NK-92 (cell line): Measurements from ENCODE around the gene KRCC1.
"Not testable (repeated sequence)": the region's sequence is repeated elsewhere in the genome, so short reads cannot be mapped to it uniquely, and the experiment has no call there.

Source experiments
- DNase-seq: peaks from one replicate; lab custom pipeline; 2025; ENCODE audit not compliant: unreplicated experiment; lab: John Stamatoyannopoulos, UW

Gene KRCC1

GRCh38 chr2:88042476-88042875 is 13.1 kb downstream of the KRCC1 start:
- DNase-seq = no peak

DNA sequence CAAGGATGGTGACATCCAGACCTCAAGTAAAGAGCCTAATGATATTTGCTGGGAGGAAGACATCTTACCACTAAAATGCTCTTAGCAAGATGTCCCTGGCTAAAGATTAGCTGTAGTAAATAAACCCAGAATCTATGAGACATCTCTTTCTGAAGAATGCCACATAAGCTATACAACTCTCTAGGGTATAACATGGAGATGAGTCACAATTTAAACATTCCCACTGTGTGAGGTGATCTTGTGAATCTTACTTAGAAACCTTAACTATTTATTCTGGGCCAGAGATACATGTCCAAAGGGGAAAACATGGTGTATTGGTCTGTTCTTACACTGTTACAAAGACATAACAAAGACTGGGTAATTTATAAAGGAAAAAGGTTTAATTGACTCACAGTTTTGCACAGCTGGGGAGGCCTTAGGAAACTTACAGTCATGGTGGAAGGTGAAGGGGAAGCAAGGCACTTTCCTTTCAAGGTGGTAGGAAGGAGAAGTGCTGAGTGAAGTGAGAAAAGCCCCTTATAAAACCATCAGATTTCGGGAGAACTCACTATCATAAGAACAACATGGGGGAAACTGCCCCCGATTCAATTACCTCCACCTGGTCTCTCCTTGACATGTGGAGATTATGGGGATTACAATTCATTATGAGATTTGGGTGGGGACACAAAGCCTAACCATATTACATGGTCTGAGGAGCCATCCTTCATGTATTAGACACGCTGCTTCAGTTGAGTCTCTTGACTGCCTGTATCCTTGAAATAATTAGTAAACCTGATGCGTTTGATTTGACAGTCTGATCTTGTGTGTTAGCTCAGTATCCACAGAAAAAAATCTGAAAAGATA is 17.1 kb downstream of the KRCC1 start:
- no peak for DNase-seq

- no peak for DNase-seq
These were observed 19.0 kb downstream of the KRCC1 start for GRCh38 chr2:88036606-88037005.

DNA sequence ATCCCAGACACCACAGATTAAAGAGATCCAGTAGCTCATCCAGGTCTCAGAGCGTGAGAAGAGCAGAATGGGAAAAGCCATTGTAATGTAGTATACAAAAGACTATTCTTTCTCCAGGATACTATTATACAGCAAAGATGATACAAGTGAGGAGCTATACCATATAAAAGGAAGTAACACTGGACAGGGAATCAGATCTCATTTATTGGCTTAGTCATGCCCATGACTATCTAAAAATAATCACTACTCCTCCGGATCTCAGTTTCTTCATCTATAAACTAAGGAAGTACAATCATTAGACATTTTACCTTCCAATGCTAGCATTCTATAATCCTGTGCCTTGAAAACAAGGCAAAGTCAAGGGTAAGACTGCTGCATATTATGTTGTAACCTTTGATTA is 19.4 kb downstream of the KRCC1 start:
- DNase-seq = no peak

DNA sequence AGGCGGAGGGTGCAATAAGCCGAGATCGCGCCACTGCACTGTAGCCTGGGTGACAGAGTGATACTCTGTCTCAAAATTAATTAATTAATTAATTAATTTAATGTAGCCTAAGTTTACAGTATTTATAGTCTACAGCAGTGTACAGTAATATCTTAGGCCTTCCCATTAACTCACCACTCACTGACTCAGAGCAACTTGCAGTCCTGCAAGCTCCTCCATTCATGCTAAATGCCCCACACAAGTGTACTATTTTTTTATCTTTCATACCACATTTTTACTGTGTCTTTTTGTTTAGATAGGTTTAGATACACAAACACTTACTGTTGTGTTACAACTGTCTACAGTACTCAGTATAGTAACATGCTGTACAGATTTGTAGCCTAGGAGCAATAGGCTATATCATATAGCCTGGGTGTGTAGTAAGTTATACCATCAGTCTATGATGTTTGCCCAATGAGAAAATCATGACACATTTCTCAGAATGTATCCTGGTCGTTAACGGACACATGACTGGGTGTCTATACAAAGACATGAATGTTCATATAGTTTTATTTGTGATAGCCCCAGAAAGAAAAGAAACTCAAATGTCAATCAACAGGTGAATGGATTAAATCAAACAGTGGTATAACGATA is 23.4 kb downstream of the KRCC1 start:
- no peak for DNase-seq

DNA sequence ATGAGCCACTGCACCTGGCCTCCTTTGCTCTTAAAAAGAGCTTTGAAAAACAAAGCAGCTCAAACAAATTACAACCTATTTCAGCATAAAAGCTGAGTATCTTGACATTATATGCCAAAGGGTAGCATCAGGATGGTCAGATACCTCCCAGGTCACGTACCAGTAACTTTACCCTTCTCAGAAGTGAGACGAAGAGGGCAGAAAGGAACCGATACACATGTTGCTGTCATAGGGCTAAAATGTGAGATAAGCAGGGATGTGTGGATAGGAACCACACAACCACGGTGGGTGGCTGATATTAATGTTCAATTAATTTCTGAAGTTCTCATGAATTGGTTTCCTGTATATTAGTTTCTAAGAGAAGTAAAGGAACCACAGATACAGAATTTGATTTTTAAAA is 26.7 kb downstream of the KRCC1 start:
- DNase-seq = no peak

DNA sequence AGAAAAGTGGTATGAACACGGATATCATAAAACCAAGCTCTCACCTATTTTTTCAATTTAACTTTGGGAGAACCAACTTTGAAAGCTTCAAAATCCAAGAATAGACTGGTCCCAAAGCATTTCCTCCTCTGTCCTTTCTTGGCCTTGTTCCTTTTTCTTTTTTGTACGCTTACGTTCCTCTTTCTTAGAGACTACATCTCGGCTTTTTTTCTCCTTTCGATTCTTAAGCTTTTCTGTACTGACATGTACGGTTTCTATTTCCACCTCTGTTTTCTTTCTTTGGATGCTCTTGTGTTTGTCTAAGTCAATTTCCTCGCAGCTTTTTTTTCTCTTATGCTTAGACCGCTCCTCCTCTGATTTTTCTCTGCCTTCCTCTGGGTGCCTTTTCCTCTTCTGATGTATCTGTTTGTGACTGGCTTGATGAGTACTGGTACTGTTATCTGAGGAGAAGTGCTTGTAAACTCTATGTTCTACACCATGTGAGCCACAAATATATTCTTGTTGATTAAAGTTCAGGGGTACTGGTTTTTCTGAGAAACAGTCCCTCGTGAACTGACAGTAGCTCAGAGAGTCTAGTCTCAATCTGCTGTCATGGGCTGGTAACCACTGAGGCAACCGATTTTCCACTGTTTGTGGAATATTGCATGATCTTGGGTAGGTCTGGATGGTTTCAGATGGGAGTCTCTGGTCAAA is 27.7 kb downstream of the KRCC1 start:
- no peak for DNase-seq

DNA sequence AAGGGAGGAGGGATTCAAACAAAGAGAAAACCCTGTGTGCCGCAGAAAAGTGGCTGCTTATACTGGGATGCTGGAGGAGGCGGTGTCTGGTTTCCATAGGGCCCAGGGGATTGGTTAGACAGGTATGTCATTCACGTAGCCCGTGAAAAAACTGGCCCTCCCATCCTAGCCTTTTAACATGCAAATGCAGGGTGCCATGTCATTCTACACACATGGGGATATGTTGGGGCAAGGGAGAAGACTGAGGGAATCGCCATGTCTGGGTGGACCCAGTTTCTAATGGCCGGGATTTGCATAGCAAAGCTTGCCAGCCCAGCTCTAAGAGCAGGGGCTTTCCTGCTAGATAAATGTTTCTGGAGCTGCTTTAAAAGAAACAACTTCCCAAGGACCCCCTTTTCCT is 31.1 kb downstream of the KRCC1 start:
- DNase-seq = no peak

DNA sequence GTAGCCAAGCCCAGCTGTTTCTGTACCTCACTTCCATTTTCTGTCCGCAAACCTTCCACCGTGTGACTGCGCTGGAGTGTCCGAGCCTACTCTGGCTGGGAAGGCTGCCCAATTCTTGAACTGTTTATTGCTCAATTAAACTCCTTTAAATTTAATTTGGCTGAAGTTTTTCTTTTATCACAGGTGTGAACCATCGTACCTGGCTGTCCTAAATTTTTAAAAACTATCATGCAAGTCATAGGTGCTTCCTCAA is 33.0 kb downstream of the KRCC1 start:
- no peak for DNase-seq

- DNase-seq = no peak
These were observed 35.6 kb downstream of the KRCC1 start for GRCh38 chr2:88019985-88020384.

- no peak for DNase-seq
These were observed 36.7 kb downstream of the KRCC1 start for GRCh38 chr2:88018909-88019308.

DNA sequence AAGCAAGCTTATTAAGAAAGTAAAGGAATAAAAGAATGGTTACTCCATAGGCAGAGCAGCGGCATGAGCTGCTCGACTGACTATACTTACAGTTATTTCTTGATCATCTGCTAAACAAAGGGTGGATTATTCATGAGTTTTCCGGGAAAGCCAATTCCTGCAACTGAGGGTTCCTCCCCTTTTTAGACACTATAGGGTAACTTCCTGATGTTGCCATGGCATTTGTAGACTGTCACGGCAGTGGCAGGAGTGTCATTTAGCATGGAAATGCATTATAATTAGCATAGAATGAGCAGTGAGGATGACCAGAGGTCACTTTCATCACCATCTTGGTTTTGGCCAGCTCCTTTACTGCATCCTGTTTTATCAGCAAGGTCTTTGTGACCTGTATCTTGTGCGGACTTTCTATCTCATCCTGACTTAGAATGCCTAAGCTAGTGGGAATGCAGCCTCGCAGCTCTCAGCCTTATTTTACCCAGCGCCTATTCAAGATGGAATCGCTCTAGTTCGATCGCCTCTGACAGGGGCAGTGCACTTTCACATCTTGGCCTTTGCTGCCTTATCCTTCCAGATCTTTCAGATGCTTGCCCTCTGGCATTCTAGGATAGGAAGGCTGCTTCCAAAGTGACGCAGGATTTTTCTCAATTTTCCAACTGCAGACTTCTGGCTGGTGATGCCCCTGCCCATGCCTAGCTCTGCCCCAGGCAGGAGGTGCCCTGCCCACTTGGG is 37.3 kb downstream of the KRCC1 start:
- not testable (repeated sequence) for DNase-seq

DNA sequence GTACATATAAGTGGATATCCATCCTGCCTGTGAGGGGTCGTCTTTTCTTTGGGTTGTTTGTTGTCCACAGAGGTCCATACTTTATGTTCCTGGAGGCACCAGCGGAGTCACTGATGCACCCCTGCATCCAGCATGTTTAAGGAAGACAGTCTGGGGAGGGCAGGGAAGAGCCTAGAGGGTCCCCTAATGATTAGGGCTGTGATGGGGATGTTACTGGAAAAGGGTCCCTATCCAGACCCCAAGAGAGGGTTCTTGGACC is 37.9 kb downstream of the KRCC1 start:
- DNase-seq = not testable (repeated sequence)

DNA sequence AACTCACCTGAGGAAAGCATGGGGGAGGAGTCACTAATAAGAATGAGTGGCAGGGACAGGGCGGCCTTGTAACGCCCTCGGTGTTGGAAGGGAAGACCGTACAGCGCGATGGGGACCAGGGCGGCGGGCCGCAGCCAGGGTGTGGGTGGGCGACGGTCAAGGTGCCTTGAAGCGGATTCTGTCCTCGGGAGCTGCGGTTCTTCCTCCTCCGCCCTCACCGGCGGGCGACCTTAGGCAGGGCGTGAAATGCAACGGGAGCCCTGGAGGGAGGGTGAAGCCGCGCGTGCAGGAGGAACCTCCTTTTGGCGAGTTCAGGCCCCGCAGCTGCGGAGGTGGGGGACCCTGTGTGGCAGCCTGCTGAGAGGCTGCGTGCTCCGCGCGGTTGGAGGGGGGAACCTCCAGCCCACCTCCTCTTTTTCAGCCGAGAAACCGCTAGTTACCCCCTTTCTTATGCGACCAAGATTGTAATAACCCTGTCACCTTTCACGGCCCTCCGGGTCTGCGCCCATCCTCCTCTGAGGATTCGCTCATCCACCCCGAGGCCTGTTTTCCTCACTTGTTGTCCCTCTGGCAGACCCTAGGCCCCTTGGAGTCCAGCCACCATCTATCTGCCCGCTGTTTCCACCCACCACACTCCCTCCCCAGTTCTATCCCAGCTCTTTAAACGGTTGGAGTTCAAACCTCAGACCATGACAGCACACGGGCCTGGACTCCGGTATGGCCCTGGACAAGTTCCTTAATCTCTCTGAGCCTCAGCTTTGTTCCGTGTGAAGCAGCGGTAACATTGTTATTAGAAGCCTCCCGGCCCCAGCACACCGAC is 38.4 kb downstream of the KRCC1 start:
- no peak for DNase-seq

GRCh38 chr2:88016086-88016959 is 39.3 kb downstream of the KRCC1 start, which contains the start of gene RNU2-63P:
Gene RNU2-63P, minus strand, starts transcription at chr2:88016547.
- no peak for DNase-seq

GRCh38 chr2:88011011-88011410 is 44.6 kb downstream of the KRCC1 start:
- no peak for DNase-seq

DNA sequence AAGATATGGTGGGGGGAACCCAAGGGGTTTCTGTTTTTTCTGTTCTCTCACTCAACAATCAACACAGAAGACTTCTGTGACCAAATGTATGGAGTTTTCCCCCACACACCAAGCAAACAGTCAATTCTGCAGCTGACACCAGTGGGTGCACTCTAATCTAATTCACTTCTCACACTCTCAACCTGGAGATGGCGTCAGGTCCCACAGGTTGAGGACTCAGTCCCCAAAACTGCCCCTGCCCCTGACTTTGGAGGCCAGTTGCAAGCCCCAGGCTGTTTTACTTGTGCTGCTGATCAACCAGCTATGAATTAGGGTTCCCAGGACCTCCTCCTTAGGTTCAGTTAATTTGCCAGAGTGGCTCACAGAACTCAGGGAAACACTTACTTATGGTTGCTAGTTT is 45.4 kb downstream of the KRCC1 start:
- no peak for DNase-seq

DNA sequence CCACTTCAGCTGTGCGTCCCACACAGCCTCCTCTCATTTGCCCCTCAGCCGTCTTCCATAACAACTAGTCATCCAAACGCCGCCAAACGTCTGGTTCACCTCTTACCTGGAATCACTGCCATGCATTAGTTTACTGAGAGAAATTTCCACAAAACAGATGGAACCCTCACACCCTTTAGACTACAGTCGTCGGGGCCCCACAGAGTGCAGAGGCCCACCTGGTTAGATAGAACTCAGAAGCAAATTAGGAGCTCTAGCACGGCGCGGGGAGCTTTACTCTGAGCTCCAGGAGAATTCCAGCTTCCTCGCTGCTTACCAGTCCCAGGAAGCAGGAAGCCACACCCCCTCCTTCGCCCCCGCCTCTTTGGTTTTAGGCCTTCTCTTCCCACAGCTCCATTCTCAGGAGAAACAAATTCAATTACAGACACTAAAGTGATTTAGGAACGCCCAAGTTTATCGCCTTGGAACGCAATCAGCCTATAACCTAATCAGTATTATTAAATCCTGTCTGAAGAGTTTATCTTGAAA is 48.6 kb downstream of the KRCC1 start:
- DNase-seq = no peak

- DNase-seq = no peak
These were observed 49.8 kb downstream of the KRCC1 start for GRCh38 chr2:88005776-88006175.
